H1 (cell line): ENCODE measurements around the gene ADCY7. TPM values are rescaled to one million over a fixed set of nuclear protein-coding genes. Genes with fewer than 3 reads are reported as not detected.

Source experiments
- SIN3A ChIP-seq, 2 experiments: IDR thresholded peaks in 1 of 2; conservative IDR thresholded peaks in 1 of 2; 2 replicates each; pipeline ENCODE4 v1.6.1; 2011 to 2012; ENCODE audit warnings: low read length in 2 of 2, improper control_type of control experiment in 1 of 2, low read depth in 1 of 2, mild to moderate bottlenecking in 1 of 2
- SIRT6 ChIP-seq: IDR thresholded peaks from one replicate; pipeline ENCODE4 v1.7.1; 2012; ENCODE audit warnings: low read length, inconsistent platforms
- SP2 ChIP-seq: IDR thresholded peaks from 2 replicates; pipeline ENCODE4 v1.6.1; 2012; ENCODE audit warnings: mild to moderate bottlenecking, low read length, inconsistent platforms
- TAF7 ChIP-seq: optimal IDR thresholded peaks from 2 replicates; pipeline ENCODE3; 2011; ENCODE audit warnings: low read depth, mild to moderate bottlenecking, inconsistent platforms, low read length, moderate library complexity, borderline replicate concordance
- TBP ChIP-seq: IDR thresholded peaks from 2 replicates; pipeline ENCODE4 v1.6.1; 2011; ENCODE audit warnings: low read depth, low read length, improper control_type of control experiment
- YY1 ChIP-seq: IDR thresholded peaks from 2 replicates; pipeline ENCODE4 v1.6.1; 2011; ENCODE audit warnings: low read depth, mild to moderate bottlenecking, low read length
- polyA plus RNA-seq, 7 experiments: library from polyadenylated mRNA; depleted of rRNA in 3 of 7; stranded (reverse) in 5 of 7; unstranded in 2 of 7; fragments of >200 nt in 5 of 7; fragments of 200-250 nt in 2 of 7; gene quantifications; 1 replicate in 5 of 7; 2 replicates in 1 of 7; 4 replicates in 1 of 7; pipeline versions ENCODE4 v1.2.1 to v1.2.3, GENCODE V29; 2011 to 2013; ENCODE audit warnings: missing spikeins in 2 of 7, mixed read lengths in 2 of 7
- total RNA-seq: library from RNA; stranded (reverse); fragmentation: NEBNext Ultra II Directional; extraction: Animal tissue kit (Norgen Biotek cat#: 25700); gene quantifications from 2 replicates; pipeline ENCODE4 v1.2.1, GENCODE V29; 2021
- TF ChIP-seq, protein P1 (sequence below): IDR thresholded peaks from 2 replicates; pipeline ENCODE4 v1.6.1; 2011; ENCODE audit warnings: low read depth, mild to moderate bottlenecking, low read length; ENCODE audit not compliant: insufficient read depth
- TF ChIP-seq, protein P2 (sequence below): IDR thresholded peaks from 2 replicates; pipeline ENCODE4 v1.6.1; 2012; ENCODE audit warnings: inconsistent platforms

Gene ADCY7
- total and polyA plus RNA-seq, 2 of the 8 experiments (the other 6 are each of a cell fraction or from before 2014, with no cell fraction given) = 2.4 to 5.1 TPM

DNA sequence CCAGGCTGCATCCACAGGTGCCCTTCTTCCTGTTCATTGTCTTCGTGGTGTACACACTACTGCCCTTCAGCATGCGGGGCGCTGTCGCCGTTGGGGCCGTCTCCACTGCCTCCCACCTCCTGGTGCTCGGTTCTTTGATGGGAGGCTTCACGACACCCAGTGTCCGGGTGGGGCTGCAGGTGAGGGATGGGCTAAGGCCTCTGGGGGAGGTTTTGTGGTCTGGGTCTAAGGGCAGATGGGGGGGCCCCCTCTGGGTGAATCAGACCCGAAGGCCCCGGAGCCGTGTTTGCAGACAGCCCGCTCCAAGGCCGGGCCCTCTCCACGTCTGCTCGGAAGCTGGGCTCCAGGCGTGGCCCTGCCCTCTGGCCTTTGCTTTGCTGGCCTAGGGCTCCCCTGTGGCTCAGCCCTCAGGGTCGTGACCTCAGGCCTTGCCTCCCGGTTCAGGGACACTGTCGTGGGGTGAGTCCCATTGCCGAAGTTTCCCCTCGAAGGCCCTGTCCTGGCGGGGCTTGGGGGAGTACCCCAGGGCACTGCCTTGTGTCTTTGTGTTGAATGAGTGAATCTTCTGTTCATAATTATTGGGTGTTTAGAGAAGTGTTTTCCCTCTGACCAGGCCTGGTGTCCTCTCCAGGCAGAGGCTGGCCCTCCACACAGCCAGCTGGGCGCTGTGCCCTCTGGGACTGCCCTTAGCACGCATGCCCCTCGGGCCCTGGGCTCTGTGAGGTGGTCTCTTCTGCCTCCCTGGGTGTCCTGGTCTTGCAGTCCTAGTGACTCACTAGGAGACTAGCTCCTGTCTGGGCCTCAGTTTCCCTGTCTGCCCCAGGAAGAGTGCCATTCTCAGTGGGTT lies 25.6 kb downstream of the ADCY7 start (continued):
- TF ChIP-seq, protein P1, sequence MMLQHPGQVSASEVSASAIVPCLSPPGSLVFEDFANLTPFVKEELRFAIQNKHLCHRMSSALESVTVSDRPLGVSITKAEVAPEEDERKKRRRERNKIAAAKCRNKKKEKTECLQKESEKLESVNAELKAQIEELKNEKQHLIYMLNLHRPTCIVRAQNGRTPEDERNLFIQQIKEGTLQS = no peak
- TF ChIP-seq, protein P2, sequence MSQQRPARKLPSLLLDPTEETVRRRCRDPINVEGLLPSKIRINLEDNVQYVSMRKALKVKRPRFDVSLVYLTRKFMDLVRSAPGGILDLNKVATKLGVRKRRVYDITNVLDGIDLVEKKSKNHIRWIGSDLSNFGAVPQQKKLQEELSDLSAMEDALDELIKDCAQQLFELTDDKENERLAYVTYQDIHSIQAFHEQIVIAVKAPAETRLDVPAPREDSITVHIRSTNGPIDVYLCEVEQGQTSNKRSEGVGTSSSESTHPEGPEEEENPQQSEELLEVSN = no peak
- TF ChIP-seq TAF7 = no peak
- TF ChIP-seq SP2 = no peak
- TF ChIP-seq YY1 = no peak
- no peak for TF ChIP-seq SIRT6
- no peak for TF ChIP-seq TBP
- TF ChIP-seq SIN3A (conservative IDR thresholded peaks at IDR 0.05 in 1 of 2, IDR thresholded peaks at IDR 0.05 in 1 of 2; ENCODE audit: low read depth in 1 of 2, low read length in 2 of 2) = no peak
